Activated CD4-positive, alpha-beta memory T cell treated with anti-CD3 and anti-CD28 coated beads, Interleukin-2, amount 10 ng/mL, durations not matched to agents 7 days and 5 days (primary cell): ENCODE measurements around the gene UTF1. TPM values are rescaled to one million over a fixed set of nuclear protein-coding genes. Genes with fewer than 3 reads are reported as not detected.

Experiments used
- CTCF ChIA-PET: fragments of 350-600 bp; sonication (Branson Sonifier 250); formaldehyde crosslinking; loops from one replicate; lab custom pipeline; 2021; ENCODE audit warnings: antibody characterized with exemption, inconsistent platforms; lab: Charles Lee
- POLR2A ChIA-PET: fragments of 350-600 bp; sonication (Branson Sonifier 250); formaldehyde crosslinking; loops from one replicate; lab custom pipeline; 2021; ENCODE audit warnings: antibody characterized with exemption; lab: Charles Lee
- DNase-seq: peaks from one replicate; pipeline ENCODE4 v3.0.0-alpha.2; 2020
- H3K27ac Mint-ChIP-seq: one replicate; pipeline ENCODE4 v1.8.0; 2021; ENCODE audit warnings: mild to moderate bottlenecking, mixed read lengths
- H3K27me3 Mint-ChIP-seq: one replicate; pipeline ENCODE4 v1.8.0; 2021; ENCODE audit warnings: mixed read lengths
- H3K36me3 Mint-ChIP-seq: one replicate; pipeline ENCODE4 v1.8.0; 2021; ENCODE audit warnings: low read depth, mixed read lengths
- H3K4me1 Mint-ChIP-seq: one replicate; pipeline ENCODE4 v1.8.0; 2021; ENCODE audit warnings: mixed read lengths
- H3K4me3 Mint-ChIP-seq: one replicate; pipeline ENCODE4 v1.8.0; 2021; ENCODE audit warnings: mild to moderate bottlenecking, mixed read lengths
- H3K9me3 Mint-ChIP-seq: one replicate; pipeline ENCODE4 v1.8.0; 2021; ENCODE audit warnings: mixed read lengths
- total RNA-seq, 2 experiments: library from RNA; stranded (reverse); gene quantifications; one replicate each; pipeline ENCODE4 v1.2.3, GENCODE V29; 2021

Gene UTF1
- total RNA-seq, 2 experiments from 2014 or later, result not detected

DNA sequence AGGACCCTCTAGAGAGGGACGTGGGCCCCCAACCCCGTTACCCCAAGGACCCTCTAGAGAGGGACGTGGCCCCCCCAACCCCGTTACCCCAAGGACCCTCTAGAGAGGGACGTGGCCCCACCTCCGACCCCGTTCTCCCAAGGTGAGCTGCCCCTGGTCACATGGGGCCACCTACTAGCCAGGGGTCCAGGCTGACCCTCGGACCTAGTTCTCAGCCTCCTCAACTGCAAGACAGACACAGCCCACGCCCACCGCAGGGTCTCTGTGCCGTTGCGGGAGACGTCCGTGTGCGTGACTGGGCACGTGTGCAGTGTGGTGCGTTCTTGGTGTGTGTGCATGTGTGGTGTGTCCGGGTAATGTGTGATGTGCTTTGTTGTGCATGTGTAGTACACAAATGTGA is 21.6 kb upstream of the UTF1 start:
- no peak overlapping the region for H3K27ac Mint-ChIP-seq
- ChIA-PET CTCF (no interaction called here), POLR2A (no interaction called here)
- no peak for DNase-seq
- H3K9me3 Mint-ChIP-seq, result no peaks in the 10 kb centered on the region
- H3K4me3 Mint-ChIP-seq, result no peak overlapping the region
- H3K4me1 Mint-ChIP-seq, result peaks cover 12% of the 10 kb centered on the region
- no peaks in the 10 kb centered on the region for H3K36me3 Mint-ChIP-seq
- no peaks in the 10 kb centered on the region for H3K27me3 Mint-ChIP-seq

DNA sequence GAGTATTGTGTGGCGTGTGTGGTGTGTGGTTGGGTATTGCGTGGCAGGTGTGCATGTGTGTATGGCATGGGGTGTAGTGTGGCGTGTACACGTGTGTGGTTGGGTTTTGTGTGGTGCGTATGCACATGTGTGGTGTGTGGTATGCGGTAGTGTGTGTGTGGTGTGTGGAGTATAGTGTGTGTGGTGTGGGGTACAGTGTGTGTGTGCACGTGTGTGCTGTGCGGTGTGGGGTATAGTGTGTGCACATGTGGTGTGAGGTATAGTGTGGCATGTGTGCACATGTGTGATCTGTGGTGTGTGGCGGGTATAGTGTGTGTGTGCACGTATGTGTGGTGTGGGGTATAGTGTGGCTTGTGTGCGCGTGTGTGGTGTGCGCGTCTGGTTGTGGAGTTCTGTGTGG is 20.9 kb upstream of the UTF1 start:
- no peak for DNase-seq
- CTCF ChIA-PET, result no interaction called here
- H3K27ac Mint-ChIP-seq, result no peak overlapping the region
- POLR2A ChIA-PET, result no interaction called here
- H3K36me3 Mint-ChIP-seq, result no peaks in the 10 kb centered on the region
- no peaks in the 10 kb centered on the region for H3K27me3 Mint-ChIP-seq
- no peaks in the 10 kb centered on the region for H3K9me3 Mint-ChIP-seq
- peaks cover 12% of the 10 kb centered on the region for H3K4me1 Mint-ChIP-seq
- no peak overlapping the region for H3K4me3 Mint-ChIP-seq

DNA sequence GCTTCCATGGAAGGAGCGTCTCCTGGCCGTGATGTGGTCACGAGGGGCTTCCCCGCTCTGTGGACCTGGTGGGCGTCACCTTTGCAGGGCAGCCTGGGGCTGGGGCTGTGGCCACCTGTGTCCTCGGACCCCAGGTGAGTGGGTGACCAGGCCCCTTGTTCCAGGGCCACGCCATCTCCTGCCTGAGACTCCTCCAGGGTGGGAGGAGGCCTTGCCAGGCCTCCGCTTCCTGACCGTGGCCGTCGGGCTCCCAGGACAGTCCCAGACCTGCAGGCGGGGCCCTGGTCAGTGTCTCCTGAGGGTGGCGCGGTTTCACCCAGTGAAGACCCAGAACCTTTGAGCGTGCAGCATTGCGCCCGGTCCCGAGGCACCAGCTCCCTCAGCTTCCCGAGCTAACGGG is 20.4 kb upstream of the UTF1 start:
- CTCF ChIA-PET, result no interaction called here
- Mint-ChIP-seq H3K36me3 (no peaks in the 10 kb centered on the region), H3K4me1 (peaks cover 12% of the 10 kb centered on the region), H3K27me3 (no peaks in the 10 kb centered on the region), H3K27ac (no peak overlapping the region), H3K9me3 (no peaks in the 10 kb centered on the region), H3K4me3 (no peak overlapping the region)
- DNase-seq, result no peak
- POLR2A ChIA-PET, result no interaction called here

DNA sequence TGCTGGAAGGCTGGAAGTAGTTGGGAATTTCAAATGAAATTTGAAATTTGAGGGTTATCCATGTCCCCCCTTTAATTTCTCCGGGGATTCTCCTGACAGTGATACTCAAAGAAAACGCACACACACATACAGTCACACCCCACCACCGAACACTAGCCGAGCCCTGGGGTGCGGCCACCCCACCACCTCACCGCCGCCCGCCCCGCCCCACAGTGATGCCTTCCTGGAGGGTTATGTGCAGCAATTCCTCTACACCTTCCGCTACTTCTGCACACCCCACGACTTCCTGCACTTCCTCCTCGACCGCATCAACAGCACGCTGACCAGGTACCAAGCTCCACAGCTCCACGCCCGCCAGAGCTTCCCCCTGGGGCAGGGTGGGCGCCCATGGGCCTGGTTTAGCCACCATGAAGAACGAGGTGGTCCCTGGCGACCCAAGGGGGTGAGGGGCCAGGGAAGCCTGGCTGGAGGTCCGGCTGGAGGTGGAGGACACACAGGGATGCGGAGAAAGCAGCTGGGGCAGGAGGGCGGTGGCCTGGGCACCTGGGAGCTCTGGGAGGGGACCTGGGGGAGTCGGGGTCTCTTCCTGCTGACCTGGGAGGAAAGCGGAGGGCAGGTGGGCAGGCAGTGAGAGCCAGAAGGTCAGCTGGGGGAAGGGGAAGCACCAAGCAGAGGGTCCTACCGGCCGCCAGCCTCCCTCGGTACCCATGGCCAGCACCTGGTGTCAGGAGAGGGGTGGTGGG is 19.4 kb upstream of the UTF1 start:
- Mint-ChIP-seq H3K27ac (no peak overlapping the region), H3K4me1 (peaks cover 12% of the 10 kb centered on the region), H3K9me3 (no peaks in the 10 kb centered on the region), H3K27me3 (no peaks in the 10 kb centered on the region), H3K36me3 (no peaks in the 10 kb centered on the region), H3K4me3 (no peak overlapping the region)
- ChIA-PET CTCF (no interaction called here), POLR2A (no interaction called here)
- DNase-seq, result peak; percentile 45

DNA sequence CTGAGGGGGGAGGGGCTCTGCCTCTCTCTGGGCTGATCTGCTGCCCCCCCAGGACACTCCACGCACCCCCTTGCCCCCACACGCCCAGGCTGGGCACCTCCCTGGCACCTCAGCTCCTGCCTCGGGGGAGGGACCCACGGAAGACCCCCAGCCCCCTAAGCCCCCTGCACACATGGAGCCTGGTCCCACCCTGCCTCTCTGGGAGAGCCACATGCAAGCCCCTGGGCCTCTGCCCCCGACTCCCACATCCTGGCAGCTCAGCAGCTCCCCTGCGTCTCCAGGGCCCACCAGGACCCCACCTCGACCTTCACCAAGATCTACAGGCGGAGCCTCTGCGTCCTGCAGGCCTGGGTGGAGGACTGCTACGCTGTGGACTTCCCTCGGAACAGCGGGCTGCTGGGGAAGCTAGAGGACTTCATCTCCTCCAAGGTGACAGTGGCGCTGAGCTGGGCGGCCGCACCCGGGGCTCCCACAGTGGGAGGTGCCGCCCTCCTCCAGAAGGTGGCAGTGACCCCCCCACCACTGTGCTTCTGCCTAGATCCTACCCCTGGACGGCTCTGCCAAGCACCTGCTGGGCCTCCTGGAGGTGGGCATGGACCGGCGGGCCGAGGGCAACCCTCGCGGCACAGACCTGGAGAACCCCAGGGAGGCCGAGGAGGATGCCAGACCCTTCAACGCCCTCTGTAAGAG is 18.7 kb upstream of the UTF1 start:
- peak overlapping the region; percentile 40 for H3K27ac Mint-ChIP-seq
- H3K4me3 Mint-ChIP-seq, result no peak overlapping the region
- H3K9me3 Mint-ChIP-seq, result no peaks in the 10 kb centered on the region
- ChIA-PET POLR2A (no interaction called here), CTCF (no interaction called here)
- DNase-seq, result no peak
- H3K36me3 Mint-ChIP-seq, result no peaks in the 10 kb centered on the region
- H3K4me1 Mint-ChIP-seq, result peaks cover 12% of the 10 kb centered on the region
- H3K27me3 Mint-ChIP-seq, result no peaks in the 10 kb centered on the region

DNA sequence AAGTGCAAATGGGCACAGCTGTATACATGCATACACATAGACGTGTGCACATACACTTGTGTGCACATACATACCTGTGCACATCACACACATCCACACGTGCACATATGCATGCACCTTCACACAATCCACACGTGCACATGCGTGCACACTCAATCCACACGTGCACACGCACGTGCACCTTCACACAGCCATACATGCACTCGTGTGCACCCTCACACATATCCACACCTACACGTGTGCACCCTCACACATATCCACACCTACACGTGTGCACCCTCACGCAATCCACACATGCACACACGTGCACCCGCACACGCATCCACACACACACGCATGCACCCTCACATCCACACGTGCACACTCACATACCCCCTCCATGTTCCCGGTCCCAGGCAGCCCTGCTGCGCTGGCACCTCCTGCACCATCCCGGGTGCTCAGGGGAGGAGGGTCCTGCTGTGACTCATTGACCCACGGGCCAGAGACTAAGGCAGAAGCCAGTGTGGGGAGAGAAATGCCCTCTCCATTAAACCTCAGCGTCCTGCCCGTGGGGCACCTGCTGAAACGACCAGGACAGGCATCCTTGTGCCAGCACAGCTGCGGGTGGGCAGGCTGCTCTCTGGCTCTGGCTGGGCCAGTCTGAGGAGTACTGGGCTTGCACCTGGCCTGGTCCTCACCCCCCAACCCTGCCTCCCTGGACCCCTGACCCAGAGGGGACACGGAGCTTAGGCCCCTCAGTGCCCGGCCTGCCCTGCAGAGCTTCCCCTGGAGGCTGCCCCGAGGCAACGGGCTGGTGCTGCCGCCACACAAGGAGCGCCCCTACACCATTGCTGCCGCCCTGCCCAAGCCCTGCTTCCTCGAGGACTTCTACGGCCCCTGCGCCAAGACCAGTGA is 17.8 kb upstream of the UTF1 start:
- no peak overlapping the region for H3K27ac Mint-ChIP-seq
- ChIA-PET POLR2A (no interaction called here), CTCF (no interaction called here)

DNA sequence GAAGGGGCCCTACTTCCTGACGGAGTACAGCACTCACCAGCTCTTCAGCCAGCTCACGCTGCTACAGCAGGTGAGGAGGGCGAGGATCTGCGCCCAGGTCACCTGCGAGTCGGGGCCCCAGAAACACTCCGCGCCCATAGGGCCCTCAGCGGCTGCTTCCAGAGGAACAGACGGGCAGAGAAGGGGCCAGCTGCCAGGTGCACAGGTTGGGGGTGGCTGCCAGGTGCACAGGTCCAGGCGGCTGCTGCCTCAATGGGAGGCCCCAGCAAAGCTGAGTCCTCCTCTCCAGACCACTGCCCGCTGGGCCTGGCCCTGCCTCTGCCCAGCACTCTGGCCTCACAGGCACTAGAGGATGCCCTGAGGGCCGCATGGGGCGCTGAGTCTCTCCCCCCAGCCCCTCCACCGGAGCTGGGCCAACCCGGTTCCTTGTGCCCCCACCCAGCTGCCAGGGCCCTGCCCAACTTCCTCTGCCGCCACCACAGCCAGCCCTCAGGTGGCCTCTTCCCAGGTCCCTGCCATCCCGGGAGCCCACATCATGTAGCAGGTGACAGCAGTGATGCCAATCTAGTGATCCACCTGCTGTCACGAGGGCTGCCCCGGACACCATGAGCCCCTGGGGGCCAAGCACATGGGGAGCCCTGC is 17.0 kb upstream of the UTF1 start:
- H3K4me1 Mint-ChIP-seq, result peaks cover 12% of the 10 kb centered on the region
- POLR2A ChIA-PET, result no interaction called here
- DNase-seq, result no peak
- H3K4me3 Mint-ChIP-seq, result no peak overlapping the region
- CTCF ChIA-PET, result no interaction called here
- no peak overlapping the region for H3K27ac Mint-ChIP-seq
- H3K9me3 Mint-ChIP-seq, result no peaks in the 10 kb centered on the region
- H3K27me3 Mint-ChIP-seq, result no peaks in the 10 kb centered on the region
- H3K36me3 Mint-ChIP-seq, result no peaks in the 10 kb centered on the region

More for the DNA sequence above, 17.8 kb upstream of the UTF1 start:
- Mint-ChIP-seq H3K9me3 (no peaks in the 10 kb centered on the region), H3K4me1 (peaks cover 12% of the 10 kb centered on the region), H3K27me3 (no peaks in the 10 kb centered on the region), H3K4me3 (no peak overlapping the region), H3K36me3 (no peaks in the 10 kb centered on the region)
- DNase-seq, result no peak

- H3K4me3 Mint-ChIP-seq, result no peak overlapping the region
- H3K9me3 Mint-ChIP-seq, result no peaks in the 10 kb centered on the region
- no peak for DNase-seq
- peaks cover 12% of the 10 kb centered on the region for H3K4me1 Mint-ChIP-seq
- POLR2A ChIA-PET, result no interaction called here
- no peaks in the 10 kb centered on the region for H3K36me3 Mint-ChIP-seq
- CTCF ChIA-PET, result no interaction called here
- no peak overlapping the region for H3K27ac Mint-ChIP-seq
- no peaks in the 10 kb centered on the region for H3K27me3 Mint-ChIP-seq
Measured at GRCh38 chr10:133213641-133214467, 16.2 kb upstream of the UTF1 start.

DNA sequence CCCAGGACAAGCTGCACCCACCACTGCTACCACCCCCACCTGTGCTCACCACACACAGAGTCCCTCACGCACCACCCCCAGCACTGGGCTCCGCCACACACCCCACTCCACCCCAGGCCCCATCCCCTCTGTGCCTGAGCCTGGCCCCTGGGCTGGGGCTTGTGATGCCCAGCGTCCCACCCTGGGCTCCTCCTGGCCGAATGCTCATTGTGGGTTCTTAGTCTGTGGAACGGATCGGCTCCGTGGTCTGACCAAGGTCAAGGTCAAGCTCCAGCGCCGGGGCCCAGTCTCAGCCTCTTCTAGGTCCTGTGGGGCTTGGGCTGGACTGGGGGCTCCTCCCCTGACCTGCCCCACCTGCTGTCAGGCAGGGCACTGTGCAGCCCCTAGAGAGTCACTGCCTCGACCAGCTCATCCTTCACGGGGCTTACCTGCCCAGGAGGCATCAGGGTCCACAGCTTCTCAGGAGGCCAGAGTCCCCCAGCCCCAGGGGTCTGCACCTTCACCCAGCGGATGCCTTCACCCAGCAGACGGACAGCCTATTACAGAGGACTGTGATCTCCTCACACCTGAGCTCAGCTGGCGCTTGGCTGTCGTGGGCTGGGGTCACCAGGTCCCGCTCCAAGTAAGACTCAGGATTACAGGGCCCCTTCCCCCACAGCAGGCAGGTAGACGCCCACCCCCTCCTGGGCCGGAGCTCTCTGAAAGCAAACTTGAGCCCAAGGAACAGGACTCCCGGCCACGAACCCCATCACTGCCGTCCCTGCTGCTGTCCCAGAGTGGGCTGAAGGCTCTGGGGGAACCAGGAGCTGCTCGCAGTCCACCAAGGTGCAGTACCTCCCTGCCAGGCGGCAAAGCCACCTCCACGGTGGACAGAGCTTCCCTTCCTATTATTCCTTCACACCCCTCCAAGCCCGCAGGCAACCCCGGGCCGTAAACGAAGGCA is 15.3 kb upstream of the UTF1 start:
- no peak for DNase-seq
- no peak overlapping the region for H3K27ac Mint-ChIP-seq
- CTCF ChIA-PET, result no interaction called here
- H3K4me3 Mint-ChIP-seq, result no peak overlapping the region
- no peaks in the 10 kb centered on the region for H3K36me3 Mint-ChIP-seq
- peaks cover 12% of the 10 kb centered on the region for H3K4me1 Mint-ChIP-seq
- H3K9me3 Mint-ChIP-seq, result no peaks in the 10 kb centered on the region
- H3K27me3 Mint-ChIP-seq, result no peaks in the 10 kb centered on the region
- POLR2A ChIA-PET, result no interaction called here

GRCh38 chr10:133215586-133215985 is 14.4 kb upstream of the UTF1 start:
- Mint-ChIP-seq H3K27me3 (no peaks in the 10 kb centered on the region), H3K4me3 (no peak overlapping the region), H3K9me3 (no peaks in the 10 kb centered on the region), H3K4me1 (peaks cover 7% of the 10 kb centered on the region), H3K27ac (no peak overlapping the region), H3K36me3 (no peaks in the 10 kb centered on the region)
- POLR2A ChIA-PET, result no interaction called here
- DNase-seq, result no peak
- CTCF ChIA-PET, result no interaction called here

DNA sequence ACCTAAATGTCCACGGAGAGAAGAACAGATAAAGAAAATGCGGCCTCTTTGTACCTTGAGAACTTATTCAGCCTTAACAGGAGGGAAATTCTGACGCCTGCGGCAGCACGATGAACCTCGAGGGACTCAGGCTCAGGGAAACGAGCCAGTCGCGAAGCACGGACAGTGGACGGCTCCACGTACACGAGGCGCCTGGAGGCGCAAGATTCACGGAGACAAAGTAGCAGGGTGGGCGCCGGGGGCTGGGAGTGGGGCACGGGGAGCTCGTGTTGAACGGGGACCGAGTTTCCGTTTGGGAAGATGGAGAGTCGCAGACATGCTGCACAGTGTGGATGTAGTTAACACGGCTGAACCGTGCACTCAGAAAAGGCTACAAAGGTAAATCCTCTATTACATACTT is 13.2 kb upstream of the UTF1 start:
- no peaks in the 10 kb centered on the region for H3K36me3 Mint-ChIP-seq
- POLR2A ChIA-PET, result no interaction called here
- no peak for DNase-seq

More for the DNA sequence above, 13.2 kb upstream of the UTF1 start:
- Mint-ChIP-seq H3K4me3 (no peak overlapping the region), H3K4me1 (peaks cover 3% of the 10 kb centered on the region), H3K9me3 (no peaks in the 10 kb centered on the region), H3K27ac (no peak overlapping the region), H3K27me3 (peaks cover 2% of the 10 kb centered on the region)
- CTCF ChIA-PET, result no interaction called here
